GM21367 (cell line): ENCODE measurements around the gene ALK.

ENCODE experiments used
- ATAC-seq: cut with Tn5 transposase; IDR thresholded peaks from one replicate; pipeline ENCODE4 v1.9.1; 2021; ENCODE audit not compliant: unreplicated experiment

The ALK gene

DNA sequence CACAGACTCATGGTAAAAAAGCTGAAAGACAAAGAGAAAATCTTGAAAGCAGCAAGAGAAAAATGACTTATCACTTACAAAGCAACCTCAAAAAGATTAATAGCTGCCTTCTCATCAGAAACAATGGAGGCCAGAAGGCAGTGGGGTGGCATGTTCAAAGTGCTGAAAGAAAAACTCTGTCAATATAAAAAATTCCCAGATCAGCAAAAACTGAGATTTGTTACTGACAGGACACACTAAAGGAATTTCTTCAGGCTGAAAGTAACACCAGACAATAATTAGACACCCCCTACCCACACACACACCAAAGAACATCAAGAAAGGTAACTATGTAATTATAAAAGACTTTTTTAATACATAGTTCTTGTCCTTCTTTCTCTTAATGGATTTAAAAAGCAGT is 495.0 kb downstream of the ALK start:
- ATAC-seq, result no peak

- no peak for ATAC-seq
Measured at GRCh38 chr2:29425866-29426265, 495.5 kb downstream of the ALK start.

DNA sequence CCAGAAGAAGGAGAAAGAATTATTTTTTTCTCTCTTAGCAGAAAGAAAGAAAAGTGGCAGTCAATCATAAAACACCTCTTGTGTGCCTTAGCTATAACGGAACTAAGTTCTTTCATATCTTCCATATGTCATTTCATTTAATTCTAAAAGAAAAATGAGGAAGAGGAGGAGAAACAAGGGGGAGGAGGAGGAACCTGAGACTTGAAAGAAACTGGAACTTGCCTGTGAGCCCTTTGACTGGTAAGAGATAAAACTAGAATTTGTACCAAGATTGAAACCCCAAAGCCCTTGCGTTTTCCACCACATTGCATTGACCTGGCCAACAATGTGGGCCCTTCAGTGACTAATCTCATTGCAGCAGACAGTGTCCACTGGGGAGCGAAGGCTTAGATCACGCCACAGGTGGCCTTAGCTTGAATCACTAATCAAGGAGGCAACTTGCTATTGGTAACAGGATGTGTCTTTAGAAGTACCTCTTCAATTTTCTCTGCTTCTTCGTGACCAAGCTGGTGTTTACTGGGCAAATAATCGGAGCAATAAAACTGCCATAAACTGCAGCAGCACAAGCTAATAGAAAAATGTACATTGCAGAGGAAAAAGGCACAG is 498.2 kb downstream of the ALK start:
- no peak for ATAC-seq

- ATAC-seq, result no peak
Measured at GRCh38 chr2:29420999-29421782, 500.2 kb downstream of the ALK start.

DNA sequence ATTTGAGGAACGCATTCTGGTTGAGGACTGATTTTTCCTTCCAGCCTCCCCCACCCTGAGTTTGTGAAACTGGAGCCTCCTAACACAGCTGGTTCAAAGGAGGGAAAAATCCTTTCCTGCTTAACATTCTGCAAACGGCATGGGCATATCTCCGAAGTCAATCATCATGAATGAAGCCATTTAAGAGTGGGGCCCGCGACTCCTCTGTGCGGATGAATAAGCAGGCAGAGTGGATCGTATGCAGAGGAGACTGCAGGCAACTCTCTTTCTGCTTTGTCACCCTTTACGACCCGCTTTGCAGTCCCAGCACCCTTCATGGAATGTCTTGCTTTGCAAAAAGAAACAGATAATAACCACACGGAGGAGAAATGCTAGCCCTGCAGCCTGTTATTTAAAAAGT is 500.9 kb downstream of the ALK start:
- ATAC-seq, result no peak

DNA sequence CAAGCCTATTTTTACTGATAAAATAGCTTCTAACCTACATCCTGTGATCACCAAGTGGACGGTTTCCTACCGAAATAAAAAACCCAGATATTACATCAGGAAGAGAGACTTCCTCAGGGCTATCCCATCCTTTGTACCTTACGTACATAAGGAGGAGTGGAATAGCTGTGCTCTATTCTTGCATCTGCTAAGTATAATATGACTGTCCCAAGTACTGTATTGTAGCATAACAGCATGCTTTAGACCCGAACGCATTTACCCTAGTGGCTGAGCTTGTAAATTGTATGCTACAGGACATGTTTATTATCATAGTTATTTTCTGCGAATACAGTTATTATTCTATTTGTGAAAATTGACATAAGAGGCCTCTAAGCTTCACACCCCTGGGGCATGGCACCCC is 503.8 kb downstream of the ALK start:
- ATAC-seq, result no peak

- no peak for ATAC-seq
Measured at GRCh38 chr2:29412197-29412925, 509.0 kb downstream of the ALK start.

DNA sequence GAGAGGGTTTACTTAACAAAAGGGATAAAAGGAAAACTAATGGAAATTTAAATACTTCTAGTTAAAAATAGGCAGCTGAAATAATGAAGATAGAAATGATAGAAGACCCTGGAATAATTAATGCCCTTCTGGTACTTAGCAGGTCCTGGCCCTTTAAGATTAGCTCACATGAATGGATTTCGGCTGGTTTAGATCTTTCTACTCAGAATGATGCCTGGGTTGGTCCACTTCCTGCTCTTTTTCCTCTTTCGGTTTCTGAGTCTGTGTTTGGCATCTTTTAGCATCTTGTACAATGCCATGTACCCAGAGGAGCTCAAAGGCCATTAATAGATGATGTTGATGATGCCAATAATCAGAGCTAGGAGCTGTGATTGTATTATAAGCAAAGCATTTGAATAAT is 515.7 kb downstream of the ALK start:
- ATAC-seq, result no peak

DNA sequence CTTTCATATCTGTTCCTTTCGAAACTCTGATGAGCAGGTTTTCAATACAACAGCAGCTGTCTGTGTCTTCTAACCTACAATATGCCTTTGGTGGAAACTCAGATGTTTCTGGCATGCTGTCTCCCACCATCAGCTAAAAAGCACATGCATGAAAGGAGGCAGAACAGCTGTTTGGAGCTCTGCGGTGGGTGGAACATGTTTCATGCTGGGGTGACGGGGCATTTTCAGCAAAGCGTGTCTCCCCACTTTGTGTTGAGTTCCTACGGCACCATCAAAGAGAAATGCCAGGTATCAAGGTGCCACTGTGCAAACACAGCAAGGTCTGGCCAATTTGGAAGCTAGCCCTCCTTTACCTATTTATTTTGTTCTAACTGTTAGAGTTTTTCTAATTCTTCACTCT is 516.1 kb downstream of the ALK start:
- ATAC-seq, result no peak

- ATAC-seq, result no peak
Measured at GRCh38 chr2:29401994-29402393, 519.4 kb downstream of the ALK start.

DNA sequence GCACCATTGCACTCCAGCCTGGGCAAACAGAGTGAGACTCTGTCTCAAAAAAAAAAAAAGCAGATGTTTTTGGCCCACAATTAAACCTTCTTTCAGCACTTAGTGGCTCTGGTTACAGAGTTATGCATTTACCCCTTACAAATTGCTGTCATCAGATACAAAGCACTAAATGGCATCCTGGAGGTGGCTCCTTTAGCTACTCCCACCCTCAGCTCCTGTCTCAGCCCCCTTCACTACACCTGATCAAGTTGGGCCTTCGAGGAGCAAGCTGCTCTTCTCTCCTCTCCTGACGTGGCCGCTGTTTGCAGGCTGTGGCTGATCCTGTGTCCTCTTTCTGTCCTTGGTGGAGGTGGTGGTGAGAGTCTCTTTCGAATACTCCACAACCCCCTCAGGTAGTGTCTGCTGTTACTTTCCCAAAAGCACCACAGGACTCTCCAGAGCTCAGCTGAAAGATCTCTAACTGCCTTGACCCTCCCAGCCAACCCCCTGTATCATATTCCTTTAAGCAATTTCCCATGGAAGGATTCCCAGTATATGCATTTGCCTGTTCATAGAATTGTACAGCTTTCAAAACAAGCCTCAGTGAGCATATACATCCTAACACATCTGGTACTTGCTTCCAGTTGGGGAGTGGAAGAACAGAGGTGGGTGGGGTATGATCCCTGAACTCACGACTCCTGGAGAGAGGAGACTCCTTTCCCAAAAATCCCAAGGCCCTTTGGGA is 520.3 kb downstream of the ALK start:
- ATAC-seq, result no peak

DNA sequence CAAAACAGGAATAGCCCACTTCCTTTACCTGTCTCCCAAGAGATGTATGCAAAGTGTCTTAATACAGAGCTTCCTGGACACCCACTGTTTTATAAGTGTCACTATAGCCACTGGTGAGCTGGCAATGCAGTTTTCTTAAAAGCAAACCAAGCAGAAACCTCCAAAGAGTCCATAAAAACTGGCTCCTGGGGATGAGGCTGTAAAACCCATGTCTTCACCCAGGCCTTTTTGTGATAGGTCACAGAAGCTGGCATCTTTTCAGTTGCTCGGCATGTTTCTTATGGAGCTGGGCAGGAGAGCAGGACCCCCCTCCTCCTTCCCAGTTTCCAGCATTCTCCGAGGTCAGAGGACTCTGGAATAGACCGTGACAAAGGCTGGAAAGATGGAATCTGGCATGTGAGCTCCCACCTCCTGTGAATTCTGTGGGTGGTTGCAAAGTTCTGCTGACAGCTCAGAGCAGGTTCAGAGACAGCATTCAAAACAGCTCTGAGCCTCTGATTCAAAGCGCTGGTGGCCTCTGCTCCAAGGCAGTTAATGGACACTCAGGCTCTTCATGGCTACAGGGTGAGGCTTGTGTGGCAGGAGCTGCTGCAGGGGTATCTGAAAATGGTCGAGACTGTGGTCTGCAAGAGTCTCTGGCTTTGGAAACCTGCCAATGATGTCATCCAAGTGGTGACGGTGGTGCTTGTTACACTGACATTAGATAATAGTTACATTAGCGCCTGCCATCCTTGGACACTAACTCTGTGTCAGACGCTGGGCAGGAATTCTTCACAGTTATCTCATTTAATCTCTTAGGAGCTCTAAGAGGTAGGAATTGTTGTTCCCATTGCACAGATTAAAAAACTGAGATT is 522.8 kb downstream of the ALK start:
- no peak for ATAC-seq

- no peak for ATAC-seq
Measured at GRCh38 chr2:29397713-29398112, 523.7 kb downstream of the ALK start.

DNA sequence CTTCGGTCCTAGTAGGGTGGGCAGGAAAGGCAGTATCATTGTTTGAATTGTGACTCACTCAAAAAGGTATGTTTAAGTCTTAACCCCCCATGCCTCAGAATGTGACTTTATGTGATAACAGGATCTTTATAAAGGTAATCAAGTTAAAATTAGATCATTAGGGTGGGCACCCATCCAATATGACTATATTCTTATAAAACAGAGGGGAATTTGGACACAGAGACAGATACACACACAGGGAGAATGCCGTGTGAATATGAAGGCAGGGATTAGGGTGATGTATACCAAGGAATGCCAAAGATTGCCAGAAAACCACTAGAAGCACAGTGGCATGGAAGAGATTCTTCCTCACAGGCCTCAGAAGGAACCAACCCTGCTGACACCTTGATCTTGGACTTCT is 524.3 kb downstream of the ALK start:
- no peak for ATAC-seq

DNA sequence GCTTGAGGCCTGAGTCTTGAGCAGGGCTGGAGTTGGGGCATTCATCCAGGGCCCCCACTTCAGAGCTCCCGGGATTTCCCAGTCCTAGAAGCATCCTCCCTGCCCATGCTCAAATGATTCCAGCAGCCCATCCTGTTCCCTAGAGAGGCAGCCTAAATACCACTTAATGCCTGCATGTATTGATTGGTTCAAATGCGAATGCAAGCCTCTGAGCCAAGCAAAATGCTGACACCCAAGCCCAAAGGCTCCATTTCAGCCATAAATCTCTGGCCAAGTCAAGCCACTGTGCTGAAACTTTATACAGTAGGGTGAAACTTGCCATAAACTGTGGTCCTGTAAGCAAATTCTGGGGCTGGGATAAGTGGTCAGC is 526.4 kb downstream of the ALK start:
- no peak for ATAC-seq

DNA sequence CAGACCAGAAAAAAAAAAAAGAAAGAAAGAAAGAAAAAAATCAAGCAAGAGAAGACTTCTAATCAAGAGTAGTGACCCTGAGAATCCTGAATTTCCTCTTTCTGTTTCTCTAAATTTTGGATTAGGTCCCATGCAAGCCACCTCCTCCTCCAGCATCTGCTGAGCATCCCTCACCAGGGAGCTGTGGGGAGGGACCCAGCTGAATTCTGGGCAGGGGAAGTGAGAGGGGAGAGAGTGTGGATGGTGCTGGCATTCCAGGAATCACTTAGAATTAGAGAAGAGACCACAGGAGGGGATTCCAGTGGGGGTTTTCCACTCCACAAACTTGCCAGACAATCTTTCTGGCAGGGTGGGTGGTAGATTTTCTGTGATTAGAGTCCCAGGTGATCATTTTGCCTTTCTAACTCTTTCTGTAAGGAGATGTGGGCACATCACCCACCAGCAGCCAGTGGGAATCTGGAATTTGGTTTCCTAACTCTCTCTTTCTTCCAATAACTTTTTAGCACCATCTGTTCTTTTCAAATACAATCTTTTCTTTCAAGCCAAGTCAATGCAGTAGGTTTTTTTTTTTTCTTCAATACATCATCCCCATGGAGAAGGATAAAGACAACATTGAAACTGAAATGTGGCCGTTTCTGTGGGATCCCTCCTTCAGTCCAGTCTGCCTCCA is 526.9 kb downstream of the ALK start:
- no peak for ATAC-seq

- no peak for ATAC-seq
Measured at GRCh38 chr2:29393676-29394075, 527.7 kb downstream of the ALK start.

DNA sequence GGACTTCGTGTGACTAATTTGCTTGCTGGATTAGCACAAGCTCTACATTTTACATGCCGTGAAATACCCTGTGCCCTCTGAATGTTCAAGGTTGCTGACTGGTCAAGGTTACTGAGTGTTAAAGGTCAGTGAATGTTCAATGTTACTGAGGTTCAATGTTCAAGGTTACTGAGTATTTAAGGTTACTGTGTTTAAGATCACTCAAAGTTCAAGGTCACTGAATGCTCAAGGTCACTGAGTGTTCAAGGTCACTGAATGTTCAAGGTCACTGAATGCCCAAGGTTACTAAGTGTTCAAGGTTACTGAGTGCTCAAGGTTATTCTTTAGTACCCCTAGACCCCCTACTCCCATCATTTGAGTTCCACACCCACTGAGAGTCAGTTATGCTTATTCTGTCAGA is 528.6 kb downstream of the ALK start:
- ATAC-seq, result no peak

GRCh38 chr2:29390136-29390535 is 531.2 kb downstream of the ALK start:
- ATAC-seq, result no peak

GRCh38 chr2:29389686-29390085 is 531.7 kb downstream of the ALK start:
- ATAC-seq, result no peak
